NCI-H774 (cell line): Measurements from ENCODE around the gene SPIN4.
A peak's percentile ranks its signal among the peaks of the same experiment; 100 is the strongest.
"Not testable (repeated sequence)": the region's sequence is repeated elsewhere in the genome, so short reads cannot be mapped to it uniquely, and the experiment has no call there.

Source experiments
- DNase-seq: peaks from one replicate; lab custom pipeline; 2025; lab: John Stamatoyannopoulos, UW

SPIN4 gene

GRCh38 chrX:63350941-63351616 lies at the start of gene SPIN4:
Gene SPIN4, minus strand, starts transcription at chrX:63351332. Its CDS starts 513 bp downstream, at chrX:63350819.
- DNase-seq, result peak; percentile 83

- DNase-seq, result no peak
Measured at GRCh38 chrX:63400340-63400739, 49.2 kb upstream of the SPIN4 start.

- DNase-seq, result no peak
Measured at GRCh38 chrX:63394872-63395271, 43.7 kb upstream of the SPIN4 start.

- not testable (repeated sequence) for DNase-seq
Measured at GRCh38 chrX:63393094-63393493, 42.0 kb upstream of the SPIN4 start.

GRCh38 chrX:63387411-63387810 lies 36.3 kb upstream of the SPIN4 start:
- no peak for DNase-seq

- DNase-seq, result not testable (repeated sequence)
Measured at GRCh38 chrX:63384263-63384662, 33.1 kb upstream of the SPIN4 start.

GRCh38 chrX:63373012-63373411 lies 21.9 kb upstream of the SPIN4 start:
- not testable (repeated sequence) for DNase-seq

GRCh38 chrX:63367699-63368098 lies 16.6 kb upstream of the SPIN4 start:
- DNase-seq, result not testable (repeated sequence)

- DNase-seq, result no peak
Measured at GRCh38 chrX:63363788-63364187, 12.7 kb upstream of the SPIN4 start.

- DNase-seq, result no peak
Measured at GRCh38 chrX:63361494-63361893, 10.4 kb upstream of the SPIN4 start.

GRCh38 chrX:63354484-63354883 lies 3.4 kb upstream of the SPIN4 start:
- no peak for DNase-seq

- peak; percentile 3 for DNase-seq
Measured at GRCh38 chrX:63350465-63350877, 661 bp downstream of the SPIN4 start.

GRCh38 chrX:63349307-63349706 lies 1.8 kb downstream of the SPIN4 start:
- DNase-seq, result peak; percentile 10

- no peak for DNase-seq
Measured at GRCh38 chrX:63330681-63331080, 20.5 kb downstream of the SPIN4 start.

GRCh38 chrX:63327788-63328187 lies 23.3 kb downstream of the SPIN4 start:
- no peak for DNase-seq

GRCh38 chrX:63299596-63299995 lies 51.5 kb downstream of the SPIN4 start:
- DNase-seq, result no peak
